Tibial nerve (tissue), 4 donors: ENCODE measurements around the gene RUVBL1. TPM values are rescaled to one million over a fixed set of nuclear protein-coding genes. Genes with fewer than 3 reads are reported as not detected.

Source experiments
- DNase-seq, 2 donors: peaks; one replicate each; pipeline ENCODE4 v3.0.0-alpha.2; 2019; ENCODE audit warnings: low spot score in 2 of 2
- H3K27ac ChIP-seq, 4 donors: fragments of 200-600 bp; sonication (generic) in 3 of 4; one replicate each; pipeline ENCODE4 v1.5.1; 2017 to 2019; ENCODE audit warnings: mild to moderate bottlenecking in 1 of 4
- H3K27me3 ChIP-seq, 2 donors: fragments of 200-600 bp; sonication (generic) in 1 of 2; one replicate each; pipeline versions ENCODE4 v1.5.1 to v1.6.0; 2017 to 2019
- H3K36me3 ChIP-seq, 3 donors: fragments of 200-600 bp; sonication (generic); one replicate each; pipeline ENCODE4 v1.5.1; 2018 to 2019
- H3K4me1 ChIP-seq, 4 donors: fragments of 200-600 bp; sonication (generic) in 3 of 4; one replicate each; pipeline ENCODE4 v1.5.1; 2017 to 2019
- H3K4me3 ChIP-seq, 4 donors: fragments of 200-600 bp; sonication (generic) in 3 of 4; one replicate each; pipeline ENCODE4 v1.5.1; 2017 to 2019; ENCODE audit warnings: mild to moderate bottlenecking in 1 of 4, moderate library complexity in 1 of 4
- H3K9me3 ChIP-seq, 4 donors: fragments of 200-600 bp; sonication (generic) in 3 of 4; one replicate each; pipeline ENCODE4 v1.5.1; 2017 to 2019
- EP300 ChIP-seq, 2 donors: sonication (generic); formaldehyde crosslinking; IDR thresholded peaks; one replicate each; pipeline ENCODE4 v1.6.1; 2017; ENCODE audit warnings: antibody characterized with exemption in 2 of 2, mild to moderate bottlenecking in 1 of 2
- POLR2A ChIP-seq, 2 donors: fragments of 450-650 bp; IDR thresholded peaks; one replicate each; pipeline ENCODE4 v1.6.1; 2017; ENCODE audit warnings: antibody characterized with exemption in 2 of 2, mild to moderate bottlenecking in 2 of 2, moderate library complexity in 2 of 2
- WGBS, 2 donors: methylation state at CpG; one replicate each; pipeline ENCODE4 v1.1.5; 2018; 5-methylcytosine and 5-hydroxymethylcytosine counted together
- total RNA-seq, 4 donors: library from RNA; depleted of rRNA; stranded (reverse); fragments of >200 nt; gene quantifications; one replicate each; pipeline ENCODE4 v1.1.0, GENCODE V29; 2016
- TF ChIP-seq, protein P1 (sequence below), 5 experiments: fragments of 200-600 bp in 3 of 5; fragments of 450-650 bp in 2 of 5; sonication (generic) in 3 of 5; IDR thresholded peaks; one replicate each; pipeline ENCODE4 v1.5.1; 2016 to 2019; ENCODE audit warnings: antibody characterized with exemption in 5 of 5, mild to moderate bottlenecking in 3 of 5, moderate library complexity in 2 of 5

The RUVBL1 gene
- total RNA-seq, 4 donors from 2014 or later: 29.7 to 41.7 (median 34.1) TPM

DNA sequence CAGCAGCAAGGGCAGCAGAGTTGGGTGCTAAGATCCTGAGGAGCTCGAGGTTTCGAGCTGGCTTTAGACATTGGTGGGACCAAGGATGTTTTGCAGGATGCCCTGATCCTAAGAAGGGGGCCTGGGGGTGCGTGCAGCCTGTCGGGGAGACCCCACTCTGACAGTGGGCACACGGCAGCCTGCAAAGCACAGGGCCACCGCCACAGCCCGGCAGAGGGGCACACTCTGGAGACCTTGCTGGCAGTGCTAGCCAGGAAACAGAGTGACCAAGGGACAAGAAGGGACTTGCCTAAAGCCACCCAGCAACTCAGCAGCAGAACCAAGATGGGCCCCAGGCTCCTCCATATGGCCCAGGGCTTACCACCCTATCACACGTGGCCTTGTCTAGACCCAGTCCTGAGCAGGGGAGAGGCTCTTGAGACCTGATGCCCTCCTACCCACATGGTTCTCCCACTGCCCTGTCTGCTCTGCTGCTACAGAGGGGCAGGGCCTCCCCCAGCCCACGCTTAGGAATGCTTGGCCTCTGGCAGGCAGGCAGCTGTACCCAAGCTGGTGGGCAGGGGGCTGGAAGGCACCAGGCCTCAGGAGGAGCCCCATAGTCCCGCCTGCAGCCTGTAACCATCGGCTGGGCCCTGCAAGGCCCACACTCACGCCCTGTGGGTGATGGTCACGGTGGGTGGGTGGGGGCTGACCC lies 52.6 kb downstream of the RUVBL1 start:
- no peak for DNase-seq
- Histone ChIP-seq H3K9me3 (no peaks in the 10 kb centered on the region), H3K27ac (no peak overlapping the region), H3K4me3 (no peak overlapping the region), H3K27me3 (no peaks in the 10 kb centered on the region), H3K36me3 (peaks cover 9 to 75% (median 37%) of the 10 kb centered on the region in 3 donors), H3K4me1 (peaks cover 0 to 15% (median 5%) of the 10 kb centered on the region in 4 donors)
- TF ChIP-seq EP300 (IDR thresholded peaks at IDR 0.05): no peak
- TF ChIP-seq, protein P1, sequence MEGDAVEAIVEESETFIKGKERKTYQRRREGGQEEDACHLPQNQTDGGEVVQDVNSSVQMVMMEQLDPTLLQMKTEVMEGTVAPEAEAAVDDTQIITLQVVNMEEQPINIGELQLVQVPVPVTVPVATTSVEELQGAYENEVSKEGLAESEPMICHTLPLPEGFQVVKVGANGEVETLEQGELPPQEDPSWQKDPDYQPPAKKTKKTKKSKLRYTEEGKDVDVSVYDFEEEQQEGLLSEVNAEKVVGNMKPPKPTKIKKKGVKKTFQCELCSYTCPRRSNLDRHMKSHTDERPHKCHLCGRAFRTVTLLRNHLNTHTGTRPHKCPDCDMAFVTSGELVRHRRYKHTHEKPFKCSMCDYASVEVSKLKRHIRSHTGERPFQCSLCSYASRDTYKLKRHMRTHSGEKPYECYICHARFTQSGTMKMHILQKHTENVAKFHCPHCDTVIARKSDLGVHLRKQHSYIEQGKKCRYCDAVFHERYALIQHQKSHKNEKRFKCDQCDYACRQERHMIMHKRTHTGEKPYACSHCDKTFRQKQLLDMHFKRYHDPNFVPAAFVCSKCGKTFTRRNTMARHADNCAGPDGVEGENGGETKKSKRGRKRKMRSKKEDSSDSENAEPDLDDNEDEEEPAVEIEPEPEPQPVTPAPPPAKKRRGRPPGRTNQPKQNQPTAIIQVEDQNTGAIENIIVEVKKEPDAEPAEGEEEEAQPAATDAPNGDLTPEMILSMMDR (IDR thresholded peaks at IDR 0.05): no peak
- no peak for TF ChIP-seq POLR2A (IDR thresholded peaks at IDR 0.05)
- WGBS, 2 donors: 87 to 88% methylated on average over 10 to 13 of the region's 13 CpGs

DNA sequence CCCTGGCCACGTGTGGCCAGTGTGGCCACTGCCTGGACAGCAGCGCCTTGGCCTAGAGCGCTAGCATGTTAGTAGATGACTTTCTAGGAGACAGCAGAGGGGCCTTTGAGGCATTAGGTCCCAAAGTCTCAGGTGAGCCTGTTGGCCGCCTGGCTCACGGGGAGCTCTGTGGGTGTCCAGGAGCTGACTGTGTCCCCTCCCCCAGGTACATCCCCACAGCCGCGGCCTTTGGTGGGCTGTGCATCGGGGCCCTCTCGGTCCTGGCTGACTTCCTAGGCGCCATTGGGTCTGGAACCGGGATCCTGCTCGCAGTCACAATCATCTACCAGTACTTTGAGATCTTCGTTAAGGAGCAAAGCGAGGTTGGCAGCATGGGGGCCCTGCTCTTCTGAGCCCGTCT lies 54.3 kb downstream of the RUVBL1 start:
- Histone ChIP-seq H3K4me3 (no peak overlapping the region), H3K36me3 (peaks cover 9 to 92% (median 46%) of the 10 kb centered on the region in 3 donors), H3K27ac (no peak overlapping the region), H3K4me1 (peaks cover 0 to 3% (median 0%) of the 10 kb centered on the region in 4 donors), H3K27me3 (no peaks in the 10 kb centered on the region), H3K9me3 (no peaks in the 10 kb centered on the region)
- TF ChIP-seq EP300 (IDR thresholded peaks at IDR 0.05) (no peak), POLR2A (IDR thresholded peaks at IDR 0.05) (no peak)
- TF ChIP-seq, protein P1 (IDR thresholded peaks at IDR 0.05): no peak
- WGBS, 2 donors: 81 to 84% methylated on average over 15 of the region's 15 CpGs
- no peak for DNase-seq

DNA sequence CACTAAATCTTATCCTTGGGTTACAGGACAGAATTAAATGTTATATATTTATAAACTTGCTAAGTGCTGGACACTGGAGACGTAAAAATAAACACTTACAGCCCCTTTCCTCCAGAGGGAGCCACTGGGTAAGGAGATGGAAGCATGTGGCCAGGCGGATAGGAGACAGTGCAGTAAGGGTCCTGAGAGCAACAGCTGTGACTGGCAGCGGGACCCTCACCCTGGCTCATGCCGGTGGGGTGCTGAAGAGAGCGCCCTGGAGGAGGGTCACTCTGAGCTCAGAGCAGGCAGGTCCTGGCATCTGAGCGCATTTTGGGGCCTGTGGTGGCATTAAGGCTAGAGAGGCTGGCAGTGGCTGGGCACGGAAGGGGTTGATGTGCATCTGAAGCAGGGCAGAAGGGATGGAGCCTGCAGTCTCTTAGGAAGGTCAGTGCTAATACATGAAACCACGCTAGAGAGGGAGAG lies 55.4 kb downstream of the RUVBL1 start:
- Histone ChIP-seq H3K9me3 (no peaks in the 10 kb centered on the region), H3K36me3 (peaks cover 9 to 100% (median 56%) of the 10 kb centered on the region in 3 donors), H3K27ac (no peak overlapping the region), H3K4me3 (no peak overlapping the region), H3K27me3 (no peaks in the 10 kb centered on the region), H3K4me1 (peaks cover 0 to 3% (median 0%) of the 10 kb centered on the region in 4 donors)
- TF ChIP-seq POLR2A (IDR thresholded peaks at IDR 0.05): no peak
- TF ChIP-seq, protein P1 (IDR thresholded peaks at IDR 0.05): peak; percentile 22 to 37 (median 32)
- no peak for DNase-seq
- WGBS, 2 donors: 74 to 78% methylated on average over 8 of the region's 8 CpGs

DNA sequence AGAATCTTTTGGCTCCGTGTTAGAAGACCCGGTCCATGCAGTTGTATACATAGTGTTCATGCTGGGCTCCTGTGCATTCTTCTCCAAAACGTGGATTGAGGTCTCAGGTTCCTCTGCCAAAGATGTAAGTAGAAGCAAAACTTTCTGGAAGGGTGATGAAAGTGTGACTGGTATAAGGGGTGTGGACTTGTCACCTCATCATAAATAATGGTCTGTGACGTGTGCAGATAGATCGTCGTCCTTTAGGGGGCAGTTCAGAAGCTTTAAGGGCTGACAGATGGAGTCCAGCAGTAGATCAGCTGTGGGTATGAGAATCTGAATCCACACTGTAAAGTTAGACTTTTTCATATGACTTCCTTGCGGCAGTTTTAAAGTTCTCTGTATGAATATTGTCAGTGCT lies 56.1 kb downstream of the RUVBL1 start:
- no peak for DNase-seq
- Histone ChIP-seq H3K4me1 (peaks cover 0 to 3% (median 0%) of the 10 kb centered on the region in 4 donors), H3K27ac (no peak overlapping the region), H3K27me3 (no peaks in the 10 kb centered on the region), H3K4me3 (no peak overlapping the region), H3K36me3 (peaks cover 9 to 100% (median 56%) of the 10 kb centered on the region in 3 donors), H3K9me3 (no peaks in the 10 kb centered on the region)
- 67 to 72% methylated on average over 7 of the region's 7 CpGs for WGBS, 2 donors
- TF ChIP-seq, protein P1 (IDR thresholded peaks at IDR 0.05): no peak
- TF ChIP-seq POLR2A (IDR thresholded peaks at IDR 0.05) (no peak), EP300 (IDR thresholded peaks at IDR 0.05) (no peak)

DNA sequence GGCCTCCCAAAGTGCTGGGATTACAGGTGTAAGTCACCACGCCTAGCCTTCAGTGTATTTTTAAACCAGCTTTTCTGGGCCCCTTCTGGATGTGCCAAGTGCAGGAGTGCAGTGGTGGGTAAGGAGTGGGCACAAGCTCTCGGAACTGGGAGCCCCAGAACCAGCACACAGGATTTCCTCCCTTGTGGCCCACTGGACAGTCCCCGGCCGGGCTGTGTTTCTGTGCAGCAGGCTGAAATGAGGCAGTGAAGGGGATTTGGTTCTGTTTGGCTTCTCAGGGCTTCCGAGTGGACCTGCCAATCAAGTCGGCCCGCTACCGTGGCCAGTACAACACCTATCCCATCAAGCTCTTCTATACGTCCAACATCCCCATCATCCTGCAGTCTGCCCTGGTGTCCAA lies 56.9 kb downstream of the RUVBL1 start:
- Histone ChIP-seq H3K4me1 (peaks cover 0 to 3% (median 0%) of the 10 kb centered on the region in 4 donors), H3K36me3 (peaks cover 9 to 100% (median 62%) of the 10 kb centered on the region in 3 donors), H3K9me3 (no peaks in the 10 kb centered on the region), H3K27ac (no peak overlapping the region), H3K4me3 (no peak overlapping the region), H3K27me3 (no peaks in the 10 kb centered on the region)
- 86 to 89% methylated on average over 9 of the region's 9 CpGs for WGBS, 2 donors
- no peak for DNase-seq
- TF ChIP-seq EP300 (IDR thresholded peaks at IDR 0.05) (no peak), POLR2A (IDR thresholded peaks at IDR 0.05) (no peak)
- TF ChIP-seq, protein P1 (IDR thresholded peaks at IDR 0.05): no peak
